ENCODE data around the gene MKX. TPM values are rescaled to one million over a fixed set of nuclear protein-coding genes. Genes with fewer than 3 reads are reported as not detected.

Gene MKX
- total RNA-seq, 1 donor from 2014 or later, result 3.9 TPM

DNA sequence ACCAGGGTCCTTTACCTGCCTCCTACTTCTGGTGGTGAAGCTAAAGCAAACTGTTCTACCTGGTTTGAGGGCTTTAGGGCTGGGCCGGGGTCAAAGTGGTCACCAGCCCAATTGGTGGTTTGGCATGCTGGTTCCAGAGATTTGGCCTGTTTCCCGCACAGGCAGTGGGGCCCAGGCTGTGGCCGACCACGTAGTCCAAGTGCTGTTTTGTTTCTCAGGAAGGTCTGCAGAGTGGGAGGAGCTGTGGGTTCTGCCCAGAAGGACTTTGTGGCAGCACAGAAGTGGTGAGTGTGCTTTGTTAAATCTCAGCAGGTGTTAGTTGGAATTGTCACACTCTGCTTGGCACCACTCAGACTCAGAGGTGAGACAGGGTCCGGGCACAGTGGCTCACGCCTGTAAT, 85.8 kb downstream of the MKX start:
- peaks cover 3% of the 10 kb centered on the region for H3K27me3 Mint-ChIP-seq (ENCODE audit: low read depth, unreplicated experiment)
- no peak overlapping the region for H3K4me2 ChIP-seq (ENCODE audit: low read length)
- H3K9me3 ChIP-seq (ENCODE audit: insufficient read depth, low read depth, low read length), result no peaks in the 10 kb centered on the region
- no peak overlapping the region for H3K27ac ChIP-seq (ENCODE audit: low read depth, low read length)
- H3K9ac ChIP-seq (ENCODE audit: low read length), result no peak overlapping the region
- no peaks in the 10 kb centered on the region for H3K79me2 ChIP-seq (ENCODE audit: insufficient read depth, low read length)
- DNase-seq (ENCODE audit: low read depth), result peak; percentile 10
- H3K36me3 ChIP-seq (ENCODE audit: insufficient read depth, low read length), result no peaks in the 10 kb centered on the region
- H3K4me3 Mint-ChIP-seq (ENCODE audit: unreplicated experiment), result no peak overlapping the region
- H3K36me3 Mint-ChIP-seq (ENCODE audit: low read depth, unreplicated experiment), result no peaks in the 10 kb centered on the region
- H3K9me3 Mint-ChIP-seq (ENCODE audit: unreplicated experiment), result peaks cover 5% of the 10 kb centered on the region
- H3K27me3 ChIP-seq (ENCODE audit: insufficient read depth, low read length), result peaks cover 2% of the 10 kb centered on the region
- no peak overlapping the region for H3K4me3 ChIP-seq (ENCODE audit: insufficient read depth, low read depth, low read length)
- no peak overlapping the region for H3K27ac Mint-ChIP-seq (ENCODE audit: unreplicated experiment)
- no peaks in the 10 kb centered on the region for H3K4me1 ChIP-seq (ENCODE audit: insufficient read depth, low read length)
- no peaks in the 10 kb centered on the region for H4K20me1 ChIP-seq (ENCODE audit: insufficient read depth, low read length)
- TF ChIP-seq, protein P1, sequence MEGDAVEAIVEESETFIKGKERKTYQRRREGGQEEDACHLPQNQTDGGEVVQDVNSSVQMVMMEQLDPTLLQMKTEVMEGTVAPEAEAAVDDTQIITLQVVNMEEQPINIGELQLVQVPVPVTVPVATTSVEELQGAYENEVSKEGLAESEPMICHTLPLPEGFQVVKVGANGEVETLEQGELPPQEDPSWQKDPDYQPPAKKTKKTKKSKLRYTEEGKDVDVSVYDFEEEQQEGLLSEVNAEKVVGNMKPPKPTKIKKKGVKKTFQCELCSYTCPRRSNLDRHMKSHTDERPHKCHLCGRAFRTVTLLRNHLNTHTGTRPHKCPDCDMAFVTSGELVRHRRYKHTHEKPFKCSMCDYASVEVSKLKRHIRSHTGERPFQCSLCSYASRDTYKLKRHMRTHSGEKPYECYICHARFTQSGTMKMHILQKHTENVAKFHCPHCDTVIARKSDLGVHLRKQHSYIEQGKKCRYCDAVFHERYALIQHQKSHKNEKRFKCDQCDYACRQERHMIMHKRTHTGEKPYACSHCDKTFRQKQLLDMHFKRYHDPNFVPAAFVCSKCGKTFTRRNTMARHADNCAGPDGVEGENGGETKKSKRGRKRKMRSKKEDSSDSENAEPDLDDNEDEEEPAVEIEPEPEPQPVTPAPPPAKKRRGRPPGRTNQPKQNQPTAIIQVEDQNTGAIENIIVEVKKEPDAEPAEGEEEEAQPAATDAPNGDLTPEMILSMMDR (IDR thresholded peaks at IDR 0.05; ENCODE audit: insufficient read depth, low read depth, low read length), result no peak
- H3K4me1 Mint-ChIP-seq (ENCODE audit: low read depth, unreplicated experiment), result peaks cover 21% of the 10 kb centered on the region
- no peak for FAIRE-seq
- H2AFZ ChIP-seq (ENCODE audit: low read depth, low read length), result no peak overlapping the region

DNA sequence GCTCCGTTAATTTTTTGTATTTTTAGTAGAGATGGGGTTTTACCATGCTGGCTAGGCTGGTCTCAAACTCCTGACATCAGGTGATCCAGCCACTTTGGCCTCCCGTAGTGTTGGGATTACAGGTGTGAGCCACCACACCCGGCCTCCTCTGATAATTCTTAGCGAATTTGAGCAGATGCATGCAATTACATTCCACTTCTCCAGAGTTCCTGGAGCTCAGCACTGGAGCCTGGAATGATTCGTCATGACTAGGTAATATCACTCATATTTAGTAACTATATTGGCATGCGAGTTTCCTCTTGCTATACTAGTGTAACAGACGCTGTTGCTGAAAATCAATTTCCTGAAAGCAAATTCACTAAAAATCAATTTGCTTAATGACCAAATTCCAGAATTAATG, 86.8 kb downstream of the MKX start:
- no peaks in the 10 kb centered on the region for H3K9me3 ChIP-seq (ENCODE audit: insufficient read depth, low read depth, low read length)
- DNase-seq (ENCODE audit: low read depth), result peak; percentile 43
- H3K27ac ChIP-seq (ENCODE audit: low read depth, low read length), result no peak overlapping the region
- Mint-ChIP-seq H3K4me1 (ENCODE audit: low read depth, unreplicated experiment) (peaks cover 21% of the 10 kb centered on the region), H3K36me3 (ENCODE audit: low read depth, unreplicated experiment) (no peaks in the 10 kb centered on the region), H3K4me3 (ENCODE audit: unreplicated experiment) (no peak overlapping the region), H3K27ac (ENCODE audit: unreplicated experiment) (peak overlapping the region; percentile 53), H3K9me3 (ENCODE audit: unreplicated experiment) (peaks cover 11% of the 10 kb centered on the region), H3K27me3 (ENCODE audit: low read depth, unreplicated experiment) (no peaks in the 10 kb centered on the region)
- H4K20me1 ChIP-seq (ENCODE audit: insufficient read depth, low read length), result no peaks in the 10 kb centered on the region
- FAIRE-seq, result peak; percentile 67
- no peak overlapping the region for H3K4me2 ChIP-seq (ENCODE audit: low read length)
- no peaks in the 10 kb centered on the region for H3K36me3 ChIP-seq (ENCODE audit: insufficient read depth, low read length)
- H2AFZ ChIP-seq (ENCODE audit: low read depth, low read length), result no peak overlapping the region
- H3K27me3 ChIP-seq (ENCODE audit: insufficient read depth, low read length), result no peaks in the 10 kb centered on the region
- no peak for TF ChIP-seq EZH2 (IDR thresholded peaks at IDR 0.05; ENCODE audit: insufficient read depth, low read length)
- H3K9ac ChIP-seq (ENCODE audit: low read length), result no peak overlapping the region
- H3K79me2 ChIP-seq (ENCODE audit: insufficient read depth, low read length), result no peaks in the 10 kb centered on the region
- H3K4me3 ChIP-seq (ENCODE audit: insufficient read depth, low read depth, low read length), result no peak overlapping the region
- no peaks in the 10 kb centered on the region for H3K4me1 ChIP-seq (ENCODE audit: insufficient read depth, low read length)

DNA sequence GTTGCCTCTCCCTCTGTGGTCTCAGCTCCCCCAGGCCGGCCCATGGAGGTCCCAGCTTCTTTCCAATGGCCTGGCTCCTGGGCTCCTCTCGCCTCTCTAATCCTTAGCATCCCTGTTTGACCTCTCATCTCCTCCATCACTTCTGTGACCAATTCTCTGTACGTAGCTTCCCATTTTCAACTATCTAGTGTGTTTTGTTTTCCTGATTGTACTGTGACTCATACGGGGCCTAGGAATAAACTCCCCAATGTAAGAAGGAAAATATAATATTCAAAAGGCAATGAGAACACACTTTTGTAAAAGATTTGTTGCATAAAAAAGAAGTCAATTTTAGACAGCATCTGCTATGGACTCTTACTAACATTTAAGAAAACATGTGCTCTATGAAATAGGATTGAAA, 90.3 kb downstream of the MKX start:
- H3K27ac Mint-ChIP-seq (ENCODE audit: unreplicated experiment), result no peak overlapping the region

More for the DNA sequence above, 90.3 kb downstream of the MKX start:
- H3K9me3 ChIP-seq (ENCODE audit: insufficient read depth, low read depth, low read length), result no peaks in the 10 kb centered on the region
- H3K27me3 ChIP-seq (ENCODE audit: insufficient read depth, low read length), result no peaks in the 10 kb centered on the region
- H3K4me2 ChIP-seq (ENCODE audit: low read length), result no peak overlapping the region
- Mint-ChIP-seq H3K4me3 (ENCODE audit: unreplicated experiment) (no peak overlapping the region), H3K27me3 (ENCODE audit: low read depth, unreplicated experiment) (peaks cover 10% of the 10 kb centered on the region), H3K36me3 (ENCODE audit: low read depth, unreplicated experiment) (peaks cover 1% of the 10 kb centered on the region), H3K4me1 (ENCODE audit: low read depth, unreplicated experiment) (peaks cover 5% of the 10 kb centered on the region), H3K9me3 (ENCODE audit: unreplicated experiment) (peaks cover 14% of the 10 kb centered on the region)
- H3K4me1 ChIP-seq (ENCODE audit: insufficient read depth, low read length), result no peaks in the 10 kb centered on the region
- H3K27ac ChIP-seq (ENCODE audit: low read depth, low read length), result no peak overlapping the region
- no peak overlapping the region for H2AFZ ChIP-seq (ENCODE audit: low read depth, low read length)
- DNase-seq (ENCODE audit: low read depth), result no peak
- no peaks in the 10 kb centered on the region for H3K36me3 ChIP-seq (ENCODE audit: insufficient read depth, low read length)
- H3K9ac ChIP-seq (ENCODE audit: low read length), result no peak overlapping the region
- no peak for TF ChIP-seq EZH2 (IDR thresholded peaks at IDR 0.05; ENCODE audit: insufficient read depth, low read length)
- TF ChIP-seq, protein P1 (IDR thresholded peaks at IDR 0.05; ENCODE audit: insufficient read depth, low read depth, low read length), result no peak
- no peak overlapping the region for H3K4me3 ChIP-seq (ENCODE audit: insufficient read depth, low read depth, low read length)
- H3K79me2 ChIP-seq (ENCODE audit: insufficient read depth, low read length), result no peaks in the 10 kb centered on the region
- FAIRE-seq, result no peak
- H4K20me1 ChIP-seq (ENCODE audit: insufficient read depth, low read length), result no peaks in the 10 kb centered on the region
